ENCODE measurements around the gene ZNF532.
"Not testable (repeated sequence)": the region's sequence is repeated elsewhere in the genome, so short reads cannot be mapped to it uniquely, and the experiment has no call there.

ZNF532 gene

GRCh38 chr18:58908006-58908405 is 43.3 kb downstream of the ZNF532 start:
- TF ChIP-seq POLR2A (IDR thresholded peaks at IDR 0.05; ENCODE audit: low read depth, low read length) = no peak
- FAIRE-seq (no peak), DNase-seq (ENCODE audit: insufficient read length, low spot score) (no peak)

- no peak for TF ChIP-seq POLR2A (IDR thresholded peaks at IDR 0.05; ENCODE audit: low read depth, low read length)
- no peak for DNase-seq (ENCODE audit: insufficient read length, low spot score)
- FAIRE-seq = no peak
Measured at GRCh38 chr18:58909521-58909920, 44.8 kb downstream of the ZNF532 start.

DNA sequence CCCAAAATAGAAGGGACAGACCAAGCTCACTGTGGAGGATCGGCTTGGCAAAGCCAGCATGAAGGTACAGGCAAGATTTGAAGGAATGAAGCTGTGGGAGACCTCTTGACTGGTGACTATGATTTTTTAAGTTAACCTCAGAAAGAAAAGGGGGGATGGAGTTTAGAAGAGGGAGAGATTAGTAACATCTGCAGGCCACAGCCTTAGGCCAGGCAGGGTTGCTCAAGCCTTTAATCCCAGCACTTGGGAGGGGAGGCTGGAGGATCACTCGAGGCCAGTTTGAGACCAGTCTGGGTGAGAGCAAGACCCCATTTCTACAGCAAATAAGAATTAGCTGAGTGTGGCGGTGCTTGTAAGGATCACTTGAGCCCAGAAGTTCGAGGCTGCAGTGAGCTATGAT is 46.6 kb downstream of the ZNF532 start:
- no peak for FAIRE-seq
- TF ChIP-seq POLR2A (IDR thresholded peaks at IDR 0.05; ENCODE audit: low read depth, low read length) = no peak
- DNase-seq (ENCODE audit: insufficient read length, low spot score) = no peak

DNA sequence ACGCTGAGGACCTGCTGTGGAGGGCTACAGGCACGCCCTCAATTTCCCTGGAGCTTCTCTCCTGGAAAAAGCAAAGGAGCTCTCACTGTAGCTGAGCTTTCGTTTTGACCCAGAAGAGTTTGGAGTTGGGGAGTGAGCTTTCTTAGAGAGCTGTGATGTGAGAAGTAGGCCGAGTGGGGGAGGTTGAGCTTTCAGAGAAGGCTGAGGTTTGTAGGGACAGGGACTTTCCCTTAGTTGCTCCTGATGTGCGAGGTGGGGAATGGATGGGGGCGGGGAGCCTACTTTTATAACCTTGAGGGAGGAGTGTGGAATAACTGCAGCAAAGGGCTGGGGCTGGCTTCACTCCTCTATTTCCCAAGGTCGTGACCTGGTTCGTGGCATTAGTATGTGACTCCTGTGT is 47.1 kb downstream of the ZNF532 start:
- no peak for FAIRE-seq
- TF ChIP-seq POLR2A (IDR thresholded peaks at IDR 0.05; ENCODE audit: low read depth, low read length) = no peak
- DNase-seq (ENCODE audit: insufficient read length, low spot score) = no peak

DNA sequence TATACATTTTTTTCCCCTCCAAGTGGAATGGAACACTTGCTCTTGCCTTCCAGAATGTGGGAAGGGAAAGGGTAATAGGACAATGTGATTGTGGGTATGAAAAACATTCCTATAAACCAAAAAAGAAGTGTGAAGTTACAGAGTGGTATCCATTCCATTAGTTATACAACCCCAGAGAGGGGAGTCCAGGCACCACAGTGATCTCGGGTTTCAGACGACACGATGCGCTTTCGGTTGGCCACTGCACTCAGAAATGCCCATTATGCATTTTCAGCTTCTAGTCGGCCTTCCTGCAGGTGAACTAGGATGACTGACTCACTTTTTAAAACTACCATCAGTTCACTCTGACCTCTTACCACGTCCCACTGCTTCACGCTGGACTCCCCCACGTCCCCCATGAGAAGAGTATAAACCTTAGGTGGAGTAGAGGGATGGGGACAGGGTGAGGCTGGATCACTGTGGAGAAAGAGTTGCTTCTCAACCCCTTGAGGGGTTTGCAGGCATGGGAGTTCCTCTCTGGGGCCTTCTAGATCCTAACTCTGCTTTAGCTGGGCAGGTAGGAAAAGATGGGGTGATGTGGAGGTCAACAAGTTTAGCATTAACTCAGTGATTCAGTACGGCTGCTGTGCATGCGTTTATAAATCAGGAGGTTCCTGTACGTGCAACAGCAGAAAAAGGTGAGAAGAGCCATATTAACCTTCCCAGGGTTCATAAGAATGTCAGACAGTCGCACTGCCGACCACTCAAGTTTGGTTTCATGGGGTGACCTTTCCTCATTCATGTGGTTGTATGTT is 50.5 kb downstream of the ZNF532 start:
- DNase-seq (ENCODE audit: insufficient read length, low spot score) (no peak), FAIRE-seq (no peak)
- TF ChIP-seq POLR2A (IDR thresholded peaks at IDR 0.05; ENCODE audit: low read depth, low read length) = no peak

DNA sequence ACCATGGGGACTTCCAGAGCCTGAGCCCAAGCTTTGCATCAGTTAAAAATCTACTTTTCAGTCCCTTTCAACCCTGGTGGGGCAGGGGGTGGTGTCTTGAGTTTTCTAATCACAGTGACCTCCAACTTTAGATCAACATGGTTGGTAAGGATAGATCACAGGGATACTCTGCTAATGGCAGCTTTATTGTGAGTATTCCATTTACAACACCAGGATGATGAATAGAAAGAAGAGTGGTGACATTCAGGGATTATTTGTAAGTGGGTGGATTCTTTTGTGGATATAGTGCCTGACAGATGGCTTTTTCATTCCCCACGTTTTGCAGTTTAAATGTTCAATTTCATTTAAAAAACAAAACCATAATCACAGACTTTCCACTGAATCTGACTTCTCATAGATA is 51.3 kb downstream of the ZNF532 start:
- FAIRE-seq (no peak), DNase-seq (ENCODE audit: insufficient read length, low spot score) (no peak)
- no peak for TF ChIP-seq POLR2A (IDR thresholded peaks at IDR 0.05; ENCODE audit: low read depth, low read length)

GRCh38 chr18:58919934-58920333 is 55.3 kb downstream of the ZNF532 start:
- FAIRE-seq = not testable (repeated sequence)

GRCh38 chr18:58922995-58923394 is 58.3 kb downstream of the ZNF532 start:
- TF ChIP-seq POLR2A (IDR thresholded peaks at IDR 0.05; ENCODE audit: low read depth, low read length) = no peak
- no peak for DNase-seq (ENCODE audit: insufficient read length, low spot score)
- FAIRE-seq = no peak

More at GRCh38 chr18:58919934-58920333, 55.3 kb downstream of the ZNF532 start:
- DNase-seq (ENCODE audit: insufficient read length, low spot score) = not testable (repeated sequence)

- TF ChIP-seq POLR2A (IDR thresholded peaks at IDR 0.05; ENCODE audit: low read depth, low read length) = no peak
- FAIRE-seq (no peak), DNase-seq (ENCODE audit: insufficient read length, low spot score) (no peak)
Measured at GRCh38 chr18:58924473-58924872, 59.8 kb downstream of the ZNF532 start.

- DNase-seq (ENCODE audit: insufficient read length, low spot score) (no peak), FAIRE-seq (no peak)
- TF ChIP-seq POLR2A (IDR thresholded peaks at IDR 0.05; ENCODE audit: low read depth, low read length) = no peak
Measured at GRCh38 chr18:58927659-58928058, 63.0 kb downstream of the ZNF532 start.

DNA sequence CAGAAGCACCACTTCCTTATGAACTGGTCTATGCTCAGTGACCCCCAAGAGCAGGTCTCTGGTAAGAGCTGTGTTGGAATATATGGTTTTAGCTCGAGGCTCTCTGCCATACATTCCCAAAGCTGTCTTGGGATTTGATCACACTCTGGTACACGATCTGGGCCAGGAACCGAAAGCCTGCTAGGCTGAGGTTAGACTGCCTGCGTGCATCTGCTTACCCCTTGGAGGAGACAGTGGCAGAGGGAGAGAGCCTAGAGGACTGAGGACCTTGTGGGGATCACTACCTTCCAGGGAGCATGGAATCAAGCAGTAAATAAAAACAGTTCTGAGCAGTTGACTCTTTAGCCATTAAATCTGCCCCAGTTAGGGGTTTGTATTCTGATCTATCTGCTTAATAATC is 63.7 kb downstream of the ZNF532 start:
- no peak for FAIRE-seq

GRCh38 chr18:58929206-58929605 is 64.5 kb downstream of the ZNF532 start:
- DNase-seq (ENCODE audit: insufficient read length, low spot score) = no peak
- FAIRE-seq = no peak
- no peak for TF ChIP-seq POLR2A (IDR thresholded peaks at IDR 0.05; ENCODE audit: low read depth, low read length)

More for the DNA sequence above, 63.7 kb downstream of the ZNF532 start:
- DNase-seq (ENCODE audit: insufficient read length, low spot score) = no peak
- TF ChIP-seq POLR2A (IDR thresholded peaks at IDR 0.05; ENCODE audit: low read depth, low read length) = no peak

DNA sequence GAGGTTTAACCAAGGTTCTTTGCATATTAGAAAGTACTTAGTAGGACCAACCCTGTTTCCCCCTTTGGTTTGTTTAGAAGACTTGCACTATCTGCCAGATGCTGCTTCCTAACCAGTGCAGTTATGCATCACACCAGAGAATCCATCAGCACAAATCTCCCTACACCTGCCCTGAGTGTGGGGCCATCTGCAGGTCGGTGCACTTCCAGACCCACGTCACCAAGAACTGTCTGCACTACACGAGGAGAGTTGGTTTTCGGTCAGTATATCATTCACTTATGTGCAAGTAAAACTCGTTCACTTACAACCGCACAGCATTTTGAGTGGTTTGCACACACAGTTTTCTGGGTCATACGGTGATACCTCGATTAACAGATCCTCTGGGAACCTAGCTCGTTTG is 69.7 kb downstream of the ZNF532 start:
- DNase-seq (ENCODE audit: insufficient read length, low spot score) = no peak
- FAIRE-seq = no peak
- no peak for TF ChIP-seq POLR2A (IDR thresholded peaks at IDR 0.05; ENCODE audit: low read depth, low read length)

DNA sequence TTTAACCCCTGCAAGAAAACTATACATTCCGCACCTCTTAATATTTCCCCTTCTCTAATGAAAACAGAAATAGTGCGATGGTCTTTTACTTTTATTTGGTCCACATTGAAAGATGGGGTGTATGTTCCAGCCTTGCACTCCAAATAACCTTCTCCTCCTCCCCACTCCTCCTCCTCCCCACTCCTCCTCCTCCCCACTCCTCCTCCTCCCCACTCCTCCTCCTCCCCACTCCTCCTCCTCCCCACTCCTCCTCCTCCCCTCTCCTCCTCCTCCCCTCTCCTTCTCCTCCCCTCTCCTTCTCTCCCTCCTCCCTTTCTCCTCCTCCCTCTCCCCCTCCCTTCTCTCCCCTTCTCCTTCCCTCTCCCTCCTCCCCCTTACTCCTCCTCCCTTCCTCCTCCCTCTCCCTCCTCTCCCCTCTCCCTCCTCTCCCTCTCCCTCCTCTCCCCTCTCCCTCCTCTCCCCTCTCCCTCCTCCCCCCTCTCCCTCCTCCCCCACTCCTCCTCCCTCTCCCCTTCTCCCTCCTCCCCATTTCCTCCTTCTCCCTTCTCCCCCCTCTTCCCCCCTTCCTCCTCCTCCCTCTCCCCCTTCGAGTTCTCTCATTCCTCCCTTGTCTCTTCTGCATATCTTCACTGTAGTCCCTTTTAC is 70.4 kb downstream of the ZNF532 start:
- no peak for DNase-seq (ENCODE audit: insufficient read length, low spot score)
- FAIRE-seq = no peak
- no peak for TF ChIP-seq POLR2A (IDR thresholded peaks at IDR 0.05; ENCODE audit: low read depth, low read length)

Data from H54 (cell line).